OCI-LY1 (cell line): Measurements from ENCODE around the gene DNAAF3.

Source experiments
- H2AFZ ChIP-seq: fragments of 200-600 bp; sonication (generic), shearing (Covaris generic); 2 replicates; pipeline ENCODE4 v1.6.0; 2014; ENCODE audit warnings: antibody characterized with exemption, mild to moderate bottlenecking, low read length
- H3F3A ChIP-seq: fragments of 200-600 bp; sonication (generic), shearing (Covaris generic); 2 replicates; pipeline ENCODE4 v1.6.0; 2014; ENCODE audit warnings: mild to moderate bottlenecking, antibody characterized with exemption, low read length, moderate library complexity; ENCODE audit not compliant: insufficient read depth
- H3K27ac ChIP-seq: fragments of 200-600 bp; sonication (generic); 2 replicates; pipeline ENCODE4 v1.5.1; 2014; ENCODE audit warnings: low read length, mixed run types, mild to moderate bottlenecking, low read depth; ENCODE audit not compliant: poor library complexity, severe bottlenecking
- H3K27me3 ChIP-seq: fragments of 200-600 bp; sonication (generic); 2 replicates; pipeline ENCODE4 v1.6.0; 2014; ENCODE audit warnings: antibody characterized with exemption, mild to moderate bottlenecking, low read length, moderate library complexity; ENCODE audit not compliant: insufficient read depth
- H3K36me3 ChIP-seq: fragments of 200-600 bp; sonication (generic); 2 replicates; pipeline ENCODE4 v1.6.1; 2014; ENCODE audit warnings: mild to moderate bottlenecking, antibody characterized with exemption, low read length, moderate library complexity, mixed read lengths; ENCODE audit not compliant: insufficient read depth
- H3K4me1 ChIP-seq: fragments of 200-600 bp; sonication (generic); 2 replicates; pipeline ENCODE4 v1.5.1; 2014; ENCODE audit warnings: mild to moderate bottlenecking, low read length, moderate library complexity; ENCODE audit not compliant: insufficient read depth, severe bottlenecking
- H3K4me2 ChIP-seq: fragments of 200-600 bp; sonication (generic), shearing (Covaris generic); 2 replicates; pipeline ENCODE4 v1.6.1; 2014; ENCODE audit warnings: low read length
- H3K4me3 ChIP-seq: fragments of 200-600 bp; sonication (generic); 2 replicates; pipeline ENCODE4 v1.5.1; 2014; ENCODE audit warnings: low read length, low read depth, mild to moderate bottlenecking, mixed read lengths; ENCODE audit not compliant: poor library complexity, severe bottlenecking
- H3K79me2 ChIP-seq: fragments of 200-600 bp; shearing (Covaris generic); 2 replicates; pipeline ENCODE4 v1.6.1; 2016; ENCODE audit warnings: mixed run types, low read length, mixed read lengths; ENCODE audit not compliant: insufficient read depth
- H3K9ac ChIP-seq: fragments of 200-600 bp; sonication (generic), shearing (Covaris generic); 2 replicates; pipeline ENCODE4 v1.6.1; 2014; ENCODE audit warnings: mild to moderate bottlenecking, low read length, mixed read lengths
- H3K9me2 ChIP-seq: fragments of 200-600 bp; sonication (generic), shearing (Covaris generic); 2 replicates; pipeline ENCODE4 v1.6.1; 2014; ENCODE audit warnings: low read depth, mild to moderate bottlenecking, low read length, mixed read lengths
- H3K9me3 ChIP-seq: fragments of 200-600 bp; shearing (Covaris generic); 2 replicates; pipeline ENCODE4 v1.6.1; 2014; ENCODE audit warnings: low read length, mixed read lengths
- H4K20me1 ChIP-seq: fragments of 200-600 bp; sonication (generic), shearing (Covaris generic); 2 replicates; pipeline ENCODE4 v1.6.0; 2016; ENCODE audit warnings: mild to moderate bottlenecking, low read length; ENCODE audit not compliant: insufficient read depth
- EZH2 ChIP-seq: fragments of 200-600 bp; sonication (generic), shearing (Covaris generic); IDR thresholded peaks from 2 replicates; pipeline ENCODE4 v1.8.0; 2017; ENCODE audit warnings: borderline replicate concordance, mixed run types, mild to moderate bottlenecking, antibody characterized with exemption, low read length, moderate library complexity, mixed read lengths
- TF ChIP-seq, protein P1 (sequence below): fragments of 200-600 bp; sonication (generic), shearing (Covaris generic); IDR thresholded peaks from 2 replicates; pipeline ENCODE4 v1.5.1; 2017; ENCODE audit warnings: mild to moderate bottlenecking, antibody characterized with exemption, low read length, moderate library complexity, mixed read lengths

Gene DNAAF3

DNA sequence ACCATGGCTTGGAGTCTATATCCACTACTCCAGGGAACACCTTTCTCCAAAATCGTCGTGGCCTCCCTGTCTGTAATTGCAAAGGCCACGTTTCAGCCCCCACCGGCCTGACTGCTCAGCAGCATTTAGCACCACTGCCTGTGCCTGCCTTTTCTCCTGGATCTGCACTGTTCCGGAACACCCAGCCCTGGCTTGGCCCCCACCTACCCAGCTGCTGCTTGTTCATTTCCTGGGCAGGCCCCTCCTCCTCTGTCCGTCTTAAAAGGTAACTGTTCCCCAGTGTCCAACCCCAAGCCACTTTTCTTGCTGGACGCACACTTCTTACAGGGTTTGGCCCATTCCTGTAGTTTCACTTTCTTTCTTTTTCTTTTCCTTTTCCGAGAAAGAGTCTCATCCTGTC lies 22.2 kb upstream of the DNAAF3 start:
- Histone ChIP-seq H4K20me1 (no peaks in the 10 kb centered on the region), H3K36me3 (no peaks in the 10 kb centered on the region), H3K4me2 (no peak overlapping the region), H3K4me1 (no peaks in the 10 kb centered on the region), H3K4me3 (no peak overlapping the region), H3K9me2 (no peaks in the 10 kb centered on the region), H2AFZ (no peak overlapping the region), H3K9me3 (no peaks in the 10 kb centered on the region), H3F3A (no peaks in the 10 kb centered on the region), H3K27me3 (no peaks in the 10 kb centered on the region; the same call in 1 of the 2 replicates), H3K79me2 (no peaks in the 10 kb centered on the region), H3K9ac (no peak overlapping the region), H3K27ac (no peak overlapping the region)
- TF ChIP-seq, protein P1, sequence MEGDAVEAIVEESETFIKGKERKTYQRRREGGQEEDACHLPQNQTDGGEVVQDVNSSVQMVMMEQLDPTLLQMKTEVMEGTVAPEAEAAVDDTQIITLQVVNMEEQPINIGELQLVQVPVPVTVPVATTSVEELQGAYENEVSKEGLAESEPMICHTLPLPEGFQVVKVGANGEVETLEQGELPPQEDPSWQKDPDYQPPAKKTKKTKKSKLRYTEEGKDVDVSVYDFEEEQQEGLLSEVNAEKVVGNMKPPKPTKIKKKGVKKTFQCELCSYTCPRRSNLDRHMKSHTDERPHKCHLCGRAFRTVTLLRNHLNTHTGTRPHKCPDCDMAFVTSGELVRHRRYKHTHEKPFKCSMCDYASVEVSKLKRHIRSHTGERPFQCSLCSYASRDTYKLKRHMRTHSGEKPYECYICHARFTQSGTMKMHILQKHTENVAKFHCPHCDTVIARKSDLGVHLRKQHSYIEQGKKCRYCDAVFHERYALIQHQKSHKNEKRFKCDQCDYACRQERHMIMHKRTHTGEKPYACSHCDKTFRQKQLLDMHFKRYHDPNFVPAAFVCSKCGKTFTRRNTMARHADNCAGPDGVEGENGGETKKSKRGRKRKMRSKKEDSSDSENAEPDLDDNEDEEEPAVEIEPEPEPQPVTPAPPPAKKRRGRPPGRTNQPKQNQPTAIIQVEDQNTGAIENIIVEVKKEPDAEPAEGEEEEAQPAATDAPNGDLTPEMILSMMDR, result no peak
- no peak for TF ChIP-seq EZH2

DNA sequence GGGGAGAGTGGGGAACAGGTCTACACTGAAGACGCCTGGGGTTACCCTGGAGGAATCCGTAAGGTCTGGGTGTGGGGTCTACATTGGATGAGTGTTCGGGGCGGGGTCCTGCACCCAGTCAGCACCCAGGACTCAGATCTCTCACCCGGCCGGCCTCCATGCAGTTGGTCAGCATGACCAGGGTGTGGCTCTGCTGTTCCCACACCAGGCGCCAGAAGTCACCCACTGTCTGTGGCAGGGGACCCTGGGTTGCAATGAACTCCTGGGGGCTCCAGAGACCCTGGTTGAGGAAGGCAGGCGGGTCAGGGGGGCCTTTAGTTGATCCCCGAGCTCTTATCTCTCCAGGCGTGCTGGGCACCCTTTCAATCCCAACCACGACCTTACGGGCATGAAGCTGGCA lies 19.7 kb upstream of the DNAAF3 start:
- H4K20me1 ChIP-seq, result no peaks in the 10 kb centered on the region
- no peaks in the 10 kb centered on the region for H3K4me1 ChIP-seq
- TF ChIP-seq, protein P1, result no peak
- no peaks in the 10 kb centered on the region for H3K9me2 ChIP-seq
- H3K4me3 ChIP-seq, result no peak overlapping the region
- no peaks in the 10 kb centered on the region for H3K79me2 ChIP-seq
- H3K4me2 ChIP-seq, result no peak overlapping the region
- no peaks in the 10 kb centered on the region for H3K9me3 ChIP-seq
- H3K27me3 ChIP-seq, result no peaks in the 10 kb centered on the region; the same call in 1 of the 2 replicates
- H3F3A ChIP-seq, result no peaks in the 10 kb centered on the region
- H3K9ac ChIP-seq, result no peak overlapping the region
- no peak overlapping the region for H2AFZ ChIP-seq
- H3K36me3 ChIP-seq, result no peaks in the 10 kb centered on the region
- H3K27ac ChIP-seq, result no peak overlapping the region

DNA sequence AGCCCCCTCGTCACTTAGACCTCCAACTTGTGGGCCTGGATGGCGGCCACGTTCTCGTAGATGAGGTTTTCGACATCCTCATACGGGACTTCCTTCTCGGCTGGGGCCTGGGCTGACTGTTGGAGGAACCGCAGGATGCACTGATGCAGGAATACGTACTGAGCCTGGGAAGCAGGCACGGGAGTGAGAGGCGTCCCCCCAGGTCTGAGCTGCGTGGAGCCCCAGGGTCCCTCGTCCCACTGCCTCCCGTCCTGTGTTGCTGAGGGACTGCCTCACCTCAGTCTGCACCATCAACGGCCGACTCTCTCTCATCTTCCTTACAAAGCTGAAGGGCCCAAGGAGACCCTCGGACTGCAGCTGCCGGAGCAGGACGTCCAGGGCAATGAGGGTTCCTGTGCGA lies 15.3 kb upstream of the DNAAF3 start:
- no peaks in the 10 kb centered on the region; the same call in 1 of the 2 replicates for H3K27me3 ChIP-seq
- no peak overlapping the region for H3K27ac ChIP-seq
- H3K4me1 ChIP-seq, result peaks cover 16% of the 10 kb centered on the region
- no peaks in the 10 kb centered on the region for H3K9me2 ChIP-seq
- TF ChIP-seq, protein P1, result no peak
- TF ChIP-seq EZH2, result no peak
- H3K4me2 ChIP-seq, result no peak overlapping the region
- H3K9ac ChIP-seq, result no peak overlapping the region
- no peaks in the 10 kb centered on the region for H3K79me2 ChIP-seq
- H3K9me3 ChIP-seq, result no peaks in the 10 kb centered on the region
- H3K36me3 ChIP-seq, result no peaks in the 10 kb centered on the region
- no peak overlapping the region for H2AFZ ChIP-seq
- H4K20me1 ChIP-seq, result no peaks in the 10 kb centered on the region
- H3F3A ChIP-seq, result no peaks in the 10 kb centered on the region
- H3K4me3 ChIP-seq, result no peak overlapping the region
